Spleen (tissue), 11 donors: ENCODE data around the gene CFAP44. TPM values are rescaled to one million over a fixed set of nuclear protein-coding genes. Genes with fewer than 3 reads are reported as not detected.

ENCODE experiments used
- DNase-seq: peaks from one replicate; pipeline ENCODE4 v3.0.0-alpha.2; 2020
- H3K27ac ChIP-seq, 8 donors: fragments of 200-600 bp; sonication (generic) in 7 of 8; 1 replicate in 4 of 8; 2 replicates in 4 of 8; pipeline versions ENCODE4 v1.5.0 to v1.8.0; 2016 to 2021; ENCODE audit warnings: inconsistent platforms in 4 of 8, mild to moderate bottlenecking in 4 of 8, moderate library complexity in 1 of 8
- H3K27me3 ChIP-seq, 7 donors: fragments of 200-600 bp; sonication (generic) in 6 of 7; replicated peaks in 1 of 7; 1 replicate in 4 of 7; 2 replicates in 3 of 7; pipeline versions ENCODE4 v1.5.0 to v1.8.0; 2016 to 2021; ENCODE audit warnings: inconsistent platforms in 3 of 7, mild to moderate bottlenecking in 1 of 7
- H3K36me3 ChIP-seq, 6 donors: fragments of 200-600 bp; sonication (generic) in 5 of 6; 1 replicate in 4 of 6; 2 replicates in 2 of 6; pipeline versions ENCODE4 v1.5.0 to v1.8.0; 2016 to 2021; ENCODE audit warnings: inconsistent platforms in 2 of 6
- H3K4me1 ChIP-seq, 6 donors: fragments of 200-600 bp; sonication (generic) in 5 of 6; 1 replicate in 3 of 6; 2 replicates in 3 of 6; pipeline versions ENCODE4 v1.5.0 to v1.8.0; 2016 to 2021; ENCODE audit warnings: inconsistent platforms in 3 of 6
- H3K4me3 ChIP-seq, 8 donors: fragments of 200-600 bp; sonication (generic) in 7 of 8; 1 replicate in 4 of 8; 2 replicates in 4 of 8; pipeline versions ENCODE4 v1.5.0 to v1.8.0; 2016 to 2021; ENCODE audit warnings: inconsistent platforms in 4 of 8, mild to moderate bottlenecking in 4 of 8, moderate library complexity in 2 of 8
- H3K9me3 ChIP-seq, 8 donors: fragments of 200-600 bp; sonication (generic) in 7 of 8; 1 replicate in 4 of 8; 2 replicates in 4 of 8; pipeline versions ENCODE4 v1.5.0 to v1.8.0; 2016 to 2021; ENCODE audit warnings: inconsistent platforms in 4 of 8
- CTCF ChIP-seq, 11 experiments: fragments of 200-600 bp in 7 of 11; fragments of 450-650 bp in 4 of 11; sonication (generic) in 4 of 11; IDR thresholded peaks in 8 of 11; conservative IDR thresholded peaks in 3 of 11; 1 replicate in 7 of 11; 2 replicates in 4 of 11; pipeline versions ENCODE4 v1.4.0 to v1.8.0; 2016 to 2021; ENCODE audit warnings: antibody characterized with exemption in 11 of 11, inconsistent platforms in 4 of 11, mild to moderate bottlenecking in 1 of 11
- POLR2A ChIP-seq, 3 donors: fragments of 450-650 bp; IDR thresholded peaks; one replicate each; pipeline ENCODE4 v1.5.1; 2017; ENCODE audit warnings: antibody characterized with exemption in 3 of 3, mild to moderate bottlenecking in 1 of 3
- POLR2AphosphoS5 ChIP-seq, 3 donors: sonication (generic); formaldehyde crosslinking; IDR thresholded peaks; one replicate each; pipeline ENCODE4 v1.5.1; 2017; ENCODE audit warnings: antibody characterized with exemption in 3 of 3
- WGBS, 5 donors: extraction: QIAGEN DNeasy Blood & Tissue Kit in 3 of 5; methylation state at CpG; one replicate each; pipeline versions ENCODE4 v1.1.5 to v1.1.7; 2013 to 2018; 5-methylcytosine and 5-hydroxymethylcytosine counted together
- intact Hi-C: fragments of 100-400 bp; cut with DNase I; formaldehyde crosslinking; loops from one replicate; pipeline ENCODE4 v1.15.0; 2023; ENCODE audit warnings: low total_unique reads
- microRNA-seq, 3 donors: library from miRNA; unstranded; fragments of <30 nt; microRNA quantifications; one replicate each; pipeline versions ENCODE4 to v1.1.0, GENCODE V29; 2019 to 2020
- polyA plus RNA-seq, 3 donors: library from polyadenylated mRNA; stranded (reverse); fragments of 200-250 nt; gene quantifications; one replicate each; pipeline ENCODE4 v1.2.1, GENCODE V29; 2013
- small RNA-seq, 4 donors: library from RNA; depleted of rRNA; stranded (forward); fragments of <200 nt; gene quantifications; one replicate each; pipeline ENCODE3, GENCODE V24; 2016
- total RNA-seq, 7 donors: library from RNA; depleted of rRNA in 3 of 7; stranded (reverse); fragments of >200 nt in 3 of 7; fragmentation: NEBNext Ultra II Directional in 4 of 7; extraction: Animal tissue kit (Norgen Biotek cat#: 25700) in 4 of 7; gene quantifications; one replicate each; pipeline versions ENCODE4 v1.1.0 to v1.2.1, GENCODE V29; 2016 to 2021
- donor health status: healthy with polysubstance abuse.
- donor health status: DM: no; HTN: no; CAD: no; lungs with moderate emphysema.
- donor health status: DM: no; HTN: no; CAD: no.
- donor health status: Bipolar disorder and iron deficiency.
- donor health status: healthy.
- donor health status: DM: no; HTN: no; CAD: no.
- donor health status: DM: yes; HTN: yes; CAD: no.

The CFAP44 gene
- total and polyA plus RNA-seq, 10 donors: 3.8 to 19.6 (median 7.9) TPM

GRCh38 chr3:113421082-113421481 lies 20.2 kb downstream of the CFAP44 start:
- Histone ChIP-seq H3K4me1 (no peaks in the 10 kb centered on the region), H3K9me3 (peaks cover 0 to 21% (median 10%) of the 10 kb centered on the region in 8 donors), H3K27me3 (no peaks in the 10 kb centered on the region), H3K4me3 (no peak overlapping the region), H3K27ac (no peak overlapping the region), H3K36me3 (peaks cover 0 to 33% (median 8%) of the 10 kb centered on the region in 6 donors)
- TF ChIP-seq POLR2A (IDR thresholded peaks at IDR 0.05) (no peak), POLR2AphosphoS5 (IDR thresholded peaks at IDR 0.05) (no peak), CTCF (IDR thresholded peaks at IDR 0.05 in 8 of 11, conservative IDR thresholded peaks at IDR 0.05 in 3 of 11) (no peak)
- no peak for DNase-seq
- WGBS, 5 donors: 58 to 83% (median 74%) methylated on average over 3 of the region's 3 CpGs
- intact Hi-C loops: no loop called here

GRCh38 chr3:113409676-113410075 lies 31.6 kb downstream of the CFAP44 start:
- Histone ChIP-seq H3K4me1 (no peaks in the 10 kb centered on the region), H3K36me3 (peaks cover 0 to 8% (median 0%) of the 10 kb centered on the region in 6 donors), H3K27ac (no peak overlapping the region), H3K9me3 (peaks cover 0 to 48% (median 40%) of the 10 kb centered on the region in 8 donors), H3K4me3 (no peak overlapping the region), H3K27me3 (no peaks in the 10 kb centered on the region)
- no peak for DNase-seq
- TF ChIP-seq CTCF (IDR thresholded peaks at IDR 0.05 in 8 of 11, conservative IDR thresholded peaks at IDR 0.05 in 3 of 11) (no peak), POLR2A (IDR thresholded peaks at IDR 0.05) (no peak), POLR2AphosphoS5 (IDR thresholded peaks at IDR 0.05) (no peak)
- WGBS, 5 donors: 82 to 93% (median 87%) methylated on average over 4 to 5 of the region's 5 CpGs
- intact Hi-C loops: no loop called here

- H3K36me3 ChIP-seq: peaks cover 0 to 36% (median 6%) of the 10 kb centered on the region in 6 donors
- peaks cover 0 to 6% (median 3%) of the 10 kb centered on the region in 8 donors for H3K9me3 ChIP-seq
- WGBS, 5 donors: 82 to 95% (median 89%) methylated on average over 1 of the region's 1 CpG
- no peaks in the 10 kb centered on the region for H3K27me3 ChIP-seq
- H3K27ac ChIP-seq: no peak overlapping the region
- H3K4me3 ChIP-seq: no peak overlapping the region
- no peaks in the 10 kb centered on the region for H3K4me1 ChIP-seq
- TF ChIP-seq POLR2A (IDR thresholded peaks at IDR 0.05): no peak
- no peak for TF ChIP-seq POLR2AphosphoS5 (IDR thresholded peaks at IDR 0.05)
- TF ChIP-seq CTCF (IDR thresholded peaks at IDR 0.05 in 8 of 11, conservative IDR thresholded peaks at IDR 0.05 in 3 of 11): no peak
- intact Hi-C loops: no loop called here
- no peak for DNase-seq
Measured at GRCh38 chr3:113405180-113405579, 36.1 kb downstream of the CFAP44 start.

GRCh38 chr3:113404637-113405036 lies 36.7 kb downstream of the CFAP44 start:
- no peak for DNase-seq
- intact Hi-C loops: no loop called here

More at GRCh38 chr3:113404637-113405036, 36.7 kb downstream of the CFAP44 start:
- Histone ChIP-seq H3K27ac (no peak overlapping the region), H3K36me3 (peaks cover 0 to 40% (median 7%) of the 10 kb centered on the region in 6 donors), H3K27me3 (no peaks in the 10 kb centered on the region), H3K9me3 (peaks cover 0 to under 1% (median 0%) of the 10 kb centered on the region in 8 donors), H3K4me1 (no peaks in the 10 kb centered on the region), H3K4me3 (no peak overlapping the region)
- WGBS, 5 donors: 91 to 97% (median 97%) methylated on average over 1 of the region's 1 CpG
- TF ChIP-seq POLR2AphosphoS5 (IDR thresholded peaks at IDR 0.05): no peak
- no peak for TF ChIP-seq CTCF (IDR thresholded peaks at IDR 0.05 in 8 of 11, conservative IDR thresholded peaks at IDR 0.05 in 3 of 11)
- no peak for TF ChIP-seq POLR2A (IDR thresholded peaks at IDR 0.05)

Small RNAs within 50 kb of the gene (microRNA-seq; reads per million reads assigned to microRNA genes)
- 0 reads per million in 3 donors for gene MIR8076

Small RNAs within 50 kb of the gene (small RNA-seq; reads per million reads assigned to genes)
- 0 reads per million in 4 donors for gene MIR8076

Other genes starting within 250 kb of the CFAP44 start
- gene BOC, start 229.9 kb downstream of the CFAP44 start, total RNA-seq: 10 to 100 TPM in 6 of 7 donors, 1 to 10 TPM in 1; 8.8 to 21.9 (median 16.6) TPM
- 1 to 10 TPM; 1.5 to 1.7 (median 1.6) TPM for gene BOC, start 229.9 kb downstream of the CFAP44 start, polyA plus RNA-seq
- gene SPICE1, start 73.7 kb upstream of the CFAP44 start, total RNA-seq: 10 to 100 TPM; 15.7 to 26.3 (median 17.7) TPM
- 1 to 10 TPM; 1.4 to 2.1 (median 1.7) TPM for gene SPICE1, start 73.7 kb upstream of the CFAP44 start, polyA plus RNA-seq
- gene SIDT1, start 91.1 kb upstream of the CFAP44 start, total RNA-seq: 10 to 100 TPM; 37.2 to 81.5 (median 47.4) TPM
- gene SIDT1, start 91.1 kb upstream of the CFAP44 start, polyA plus RNA-seq: 10 to 100 TPM; 12.4 to 13.4 (median 12.8) TPM